GM18861 (cell line): ENCODE data around the gene KIRREL3.

Experiments used
- ATAC-seq: cut with Tn5 transposase; IDR thresholded peaks from one replicate; pipeline ENCODE4 v1.9.1; 2021; ENCODE audit not compliant: unreplicated experiment

The KIRREL3 gene

GRCh38 chr11:126682590-126682989 is 318.0 kb downstream of the KIRREL3 start:
- ATAC-seq, result no peak

GRCh38 chr11:126680700-126681099 is 319.9 kb downstream of the KIRREL3 start:
- ATAC-seq, result no peak

- no peak for ATAC-seq
Measured at GRCh38 chr11:126680131-126680530, 320.4 kb downstream of the KIRREL3 start.

- no peak for ATAC-seq
Measured at GRCh38 chr11:126679033-126679432, 321.5 kb downstream of the KIRREL3 start.

GRCh38 chr11:126676536-126676935 is 324.0 kb downstream of the KIRREL3 start:
- ATAC-seq, result no peak

GRCh38 chr11:126673319-126673718 is 327.3 kb downstream of the KIRREL3 start:
- no peak for ATAC-seq

GRCh38 chr11:126669416-126669815 is 331.2 kb downstream of the KIRREL3 start:
- ATAC-seq, result no peak

- no peak for ATAC-seq
Measured at GRCh38 chr11:126664643-126665042, 335.9 kb downstream of the KIRREL3 start.

- ATAC-seq, result no peak
Measured at GRCh38 chr11:126663749-126664592, 336.6 kb downstream of the KIRREL3 start.

- ATAC-seq, result no peak
Measured at GRCh38 chr11:126662035-126662790, 338.4 kb downstream of the KIRREL3 start.

- ATAC-seq, result no peak
Measured at GRCh38 chr11:126660761-126661425, 339.7 kb downstream of the KIRREL3 start.

GRCh38 chr11:126660321-126660720 is 340.2 kb downstream of the KIRREL3 start:
- ATAC-seq, result no peak

- no peak for ATAC-seq
Measured at GRCh38 chr11:126658306-126659056, 342.1 kb downstream of the KIRREL3 start.

- ATAC-seq, result no peak
Measured at GRCh38 chr11:126655807-126656128, 344.8 kb downstream of the KIRREL3 start.

GRCh38 chr11:126654886-126655806 is 345.4 kb downstream of the KIRREL3 start:
- no peak for ATAC-seq

- ATAC-seq, result no peak
Measured at GRCh38 chr11:126653040-126653439, 347.5 kb downstream of the KIRREL3 start.

- no peak for ATAC-seq
Measured at GRCh38 chr11:126647735-126648134, 352.8 kb downstream of the KIRREL3 start.

- no peak for ATAC-seq
Measured at GRCh38 chr11:126646701-126647557, 353.6 kb downstream of the KIRREL3 start.

GRCh38 chr11:126645186-126645585 is 355.4 kb downstream of the KIRREL3 start:
- ATAC-seq, result no peak
